ENCODE measurements around the gene PCED1A.

DNA sequence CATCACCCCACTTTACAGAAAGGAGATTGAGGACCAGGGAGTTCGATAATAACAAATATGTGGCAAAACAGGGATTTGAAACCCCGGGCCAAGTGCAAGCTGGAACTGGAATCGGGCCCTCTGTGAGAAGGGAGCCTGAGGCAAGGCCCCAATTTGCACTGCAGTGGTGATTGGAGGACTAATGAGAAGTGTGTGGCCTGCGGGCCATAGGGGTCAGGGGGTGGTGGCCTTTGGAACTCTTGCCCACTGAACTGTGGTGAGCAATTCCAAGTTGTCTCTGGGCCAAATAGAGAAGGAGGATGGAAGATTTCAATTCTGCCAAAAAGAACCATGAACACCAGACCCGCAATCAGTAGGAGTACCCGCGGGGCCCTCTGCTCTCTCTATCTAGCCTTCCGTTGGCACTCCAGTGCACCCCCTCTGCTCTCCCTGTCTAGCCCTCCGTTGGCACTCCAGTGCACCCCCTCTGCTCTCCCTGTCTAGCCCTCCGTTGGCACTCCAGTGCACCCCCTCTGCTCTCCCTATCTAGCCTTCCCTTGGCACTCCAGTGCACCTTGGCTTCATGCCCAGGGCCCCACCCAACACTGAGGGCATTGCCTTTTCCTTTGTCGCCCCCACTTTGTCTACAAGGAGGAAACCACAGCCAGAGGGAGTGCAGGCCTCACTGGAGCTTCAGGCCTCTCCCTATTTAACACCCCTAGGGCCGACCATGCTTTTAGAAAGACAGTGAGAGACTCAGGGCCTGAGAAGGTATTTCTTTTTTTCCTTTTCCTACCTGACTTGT, 26.8 kb upstream of the PCED1A start:
- TF ChIP-seq POLR2A (IDR thresholded peaks at IDR 0.05; ENCODE audit: control extremely low read depth in 1 of 2, low read depth in 2 of 2, low read length in 2 of 2), result no peak
- TF ChIP-seq SIN3A (conservative IDR thresholded peaks at IDR 0.05 in 1 of 2, IDR thresholded peaks at IDR 0.05 in 1 of 2; ENCODE audit: low read depth in 1 of 2, low read length in 2 of 2), result no peak
- no peak for TF ChIP-seq NANOG (IDR thresholded peaks at IDR 0.05; ENCODE audit: insufficient read depth, low read depth, low read length, poor library complexity, severe bottlenecking)
- TF ChIP-seq TAF1 (IDR thresholded peaks at IDR 0.05; ENCODE audit: low read depth, low read length), result no peak
- TF ChIP-seq, protein P1, sequence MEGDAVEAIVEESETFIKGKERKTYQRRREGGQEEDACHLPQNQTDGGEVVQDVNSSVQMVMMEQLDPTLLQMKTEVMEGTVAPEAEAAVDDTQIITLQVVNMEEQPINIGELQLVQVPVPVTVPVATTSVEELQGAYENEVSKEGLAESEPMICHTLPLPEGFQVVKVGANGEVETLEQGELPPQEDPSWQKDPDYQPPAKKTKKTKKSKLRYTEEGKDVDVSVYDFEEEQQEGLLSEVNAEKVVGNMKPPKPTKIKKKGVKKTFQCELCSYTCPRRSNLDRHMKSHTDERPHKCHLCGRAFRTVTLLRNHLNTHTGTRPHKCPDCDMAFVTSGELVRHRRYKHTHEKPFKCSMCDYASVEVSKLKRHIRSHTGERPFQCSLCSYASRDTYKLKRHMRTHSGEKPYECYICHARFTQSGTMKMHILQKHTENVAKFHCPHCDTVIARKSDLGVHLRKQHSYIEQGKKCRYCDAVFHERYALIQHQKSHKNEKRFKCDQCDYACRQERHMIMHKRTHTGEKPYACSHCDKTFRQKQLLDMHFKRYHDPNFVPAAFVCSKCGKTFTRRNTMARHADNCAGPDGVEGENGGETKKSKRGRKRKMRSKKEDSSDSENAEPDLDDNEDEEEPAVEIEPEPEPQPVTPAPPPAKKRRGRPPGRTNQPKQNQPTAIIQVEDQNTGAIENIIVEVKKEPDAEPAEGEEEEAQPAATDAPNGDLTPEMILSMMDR (IDR thresholded peaks at IDR 0.05; ENCODE audit: control extremely low read depth in 1 of 3, insufficient read depth in 1 of 3, low read depth in 1 of 3, low read length in 3 of 3), result no peak
- TF ChIP-seq BACH1 (IDR thresholded peaks at IDR 0.05; ENCODE audit: low read length), result no peak

All from H1 (cell line).